Stimulated activated naive CD8-positive, alpha-beta T cell treated with anti-CD3 and anti-CD28 coated beads, Interleukin-15, Interleukin-2, amounts not matched to agents 100 U/mL and 50 U/mL, for 24 hours (primary cell): ENCODE results near the gene RDH8.

ENCODE experiments used
- ATAC-seq: fragments of 150-1000 bp; cut with Tn5 transposase; one replicate; pipeline ENCODE4 v1.10.0; 2021
- DNase-seq: peaks from one replicate; pipeline ENCODE4 v3.0.0; 2021

Gene RDH8

DNA sequence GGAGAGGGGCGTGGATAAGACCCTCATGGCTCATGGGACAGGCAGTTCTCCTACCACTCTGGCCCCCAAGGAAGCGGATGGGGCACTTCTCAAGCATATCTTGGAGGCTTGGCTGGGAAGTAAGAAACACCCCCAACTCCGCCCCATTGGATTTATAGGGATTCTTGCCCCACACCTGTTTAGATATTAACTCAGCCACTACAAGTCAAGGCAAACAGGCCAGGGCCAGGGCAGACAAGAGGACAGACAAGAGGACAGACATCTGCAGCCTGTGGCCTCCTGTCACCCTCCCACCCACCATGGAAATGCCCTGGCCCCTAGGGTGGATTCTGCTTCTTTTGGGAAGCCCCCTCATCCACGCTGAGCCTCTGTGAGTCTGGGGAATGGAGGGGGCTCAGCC is 24.1 kb downstream of the RDH8 start:
- ATAC-seq (no peak), DNase-seq (no peak)

- no peak for DNase-seq
- ATAC-seq = no peak
Observed at GRCh38 chr19:10037809-10038208, 24.5 kb downstream of the RDH8 start.

GRCh38 chr19:10043286-10043927 is 30.1 kb downstream of the RDH8 start:
- no peak for ATAC-seq
- no peak for DNase-seq

DNA sequence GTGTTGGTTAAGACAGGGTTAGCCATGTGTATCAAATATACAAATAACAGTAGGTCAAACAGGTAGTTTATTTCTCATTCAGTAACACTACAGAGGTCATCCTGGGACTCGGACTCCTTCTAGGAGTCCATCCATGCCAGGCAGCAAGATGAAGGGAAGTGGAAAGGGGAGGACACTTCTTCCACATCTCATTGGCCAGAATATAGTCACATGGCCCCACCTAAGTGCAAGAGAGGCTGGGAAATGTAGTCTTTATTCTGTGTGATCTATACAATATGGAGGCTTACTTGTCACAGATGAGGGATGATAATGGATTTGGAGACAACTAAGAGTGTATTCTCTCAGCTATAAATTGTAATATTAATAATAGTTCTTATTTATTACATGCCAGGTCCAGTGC is 31.1 kb downstream of the RDH8 start:
- DNase-seq = no peak
- no peak for ATAC-seq

GRCh38 chr19:10045371-10045770 is 32.1 kb downstream of the RDH8 start:
- ATAC-seq (no peak), DNase-seq (no peak)

DNA sequence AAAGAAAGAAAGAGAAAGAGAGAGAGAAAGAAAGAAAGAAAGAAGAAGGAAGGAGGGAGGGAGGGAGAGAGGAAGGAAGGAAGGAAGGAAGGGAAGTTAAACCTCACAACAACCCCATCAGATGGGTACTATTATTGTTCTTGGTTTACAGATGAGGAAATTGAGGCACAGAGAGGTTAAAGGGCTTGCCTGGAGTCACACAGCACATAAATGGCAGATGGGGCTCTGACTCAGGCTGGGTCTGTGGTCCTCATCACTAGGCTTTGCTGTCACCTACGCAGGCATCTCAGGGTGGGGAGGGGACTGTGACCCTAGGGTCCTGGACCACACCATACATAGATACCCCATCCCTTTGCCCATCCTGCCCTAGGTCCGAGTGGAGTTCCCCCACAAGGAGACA is 36.3 kb downstream of the RDH8 start:
- no peak for ATAC-seq
- no peak for DNase-seq

- ATAC-seq (no peak), DNase-seq (no peak)
Observed at GRCh38 chr19:10052602-10053360, 39.5 kb downstream of the RDH8 start.

DNA sequence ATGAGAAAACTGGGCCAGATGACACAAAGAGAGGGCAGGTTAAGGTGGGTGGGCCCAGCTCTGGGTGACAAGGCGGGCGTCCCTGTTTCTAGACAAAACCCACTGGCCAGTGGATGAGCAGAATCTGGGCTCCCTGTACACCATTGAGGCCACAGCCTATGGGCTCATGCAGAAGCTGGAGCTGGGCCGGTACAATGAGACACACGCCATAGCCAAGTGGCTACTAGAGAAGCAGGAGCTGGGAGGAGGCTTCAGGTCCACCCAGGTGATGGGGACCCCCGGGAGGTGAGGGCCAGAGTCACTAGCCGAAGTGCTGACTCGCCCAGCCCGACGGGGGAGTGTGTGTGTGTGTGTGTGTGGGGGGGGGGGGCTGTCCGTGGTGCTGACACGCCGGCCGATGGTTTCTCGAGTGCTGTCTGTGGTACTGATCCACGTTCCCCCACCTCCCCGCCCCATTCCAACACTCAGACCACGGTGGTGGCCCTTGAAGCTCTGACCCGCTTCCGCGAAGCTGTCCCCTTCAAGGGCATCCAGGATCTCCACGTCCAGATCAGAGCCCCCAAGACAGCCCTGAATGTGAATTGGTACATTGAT is 48.5 kb downstream of the RDH8 start:
- DNase-seq (no peak), ATAC-seq (no peak)

GRCh38 chr19:10068205-10068604 is 54.9 kb downstream of the RDH8 start:
- ATAC-seq = no peak
- no peak for DNase-seq

- DNase-seq = no peak
- ATAC-seq = no peak
Observed at GRCh38 chr19:10069046-10069445, 55.8 kb downstream of the RDH8 start.

- DNase-seq (no peak), ATAC-seq (no peak)
Observed at GRCh38 chr19:10070730-10071446, 57.6 kb downstream of the RDH8 start.
